OCI-LY3 (cell line): ENCODE measurements around the gene FAM43A.

Experiments used
- CTCF ChIP-seq: fragments of 200-600, 300-600 bp; sonication (generic); IDR thresholded peaks from 2 replicates; pipeline ENCODE4 v1.5.1; 2014; ENCODE audit warnings: antibody characterized with exemption, low read length, low read depth
- EZH2phosphoT487 ChIP-seq: fragments of 200-600 bp; shearing (Covaris generic); IDR thresholded peaks from 2 replicates; pipeline ENCODE4 v1.6.1; 2018; ENCODE audit warnings: antibody characterized with exemption, mixed run types, low read depth

DNA sequence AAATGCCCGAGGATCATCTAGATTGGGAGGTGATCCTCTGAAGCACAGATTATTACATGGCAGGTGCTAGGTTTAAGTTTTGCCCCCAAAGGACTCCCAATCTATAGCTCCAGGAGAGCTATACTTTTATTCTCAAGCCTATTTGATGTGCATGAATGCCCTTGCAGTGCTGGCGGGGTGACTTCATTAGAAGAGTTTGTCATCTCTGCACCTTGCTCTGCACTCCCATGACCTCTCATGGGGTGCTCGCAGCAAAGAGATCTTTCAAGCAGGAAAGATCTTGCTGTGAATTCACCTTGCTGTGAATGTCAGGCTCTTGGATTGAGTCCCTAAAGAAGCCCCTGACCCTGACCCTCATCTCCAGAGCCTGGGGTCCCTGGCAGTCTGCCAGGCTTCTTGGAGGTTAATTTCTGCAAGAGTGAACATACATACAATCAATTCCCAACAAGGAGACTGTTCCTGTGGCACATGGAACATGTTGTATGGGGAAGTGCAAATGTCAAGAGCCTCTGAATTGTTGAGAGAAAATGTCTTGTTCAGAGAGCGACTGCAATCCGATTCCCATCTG lies 45.9 kb downstream of the FAM43A start:
- TF ChIP-seq CTCF (no peak), EZH2phosphoT487 (no peak)
